K562 (cell line): Measurements from ENCODE around the gene LTBP4. TPM values are rescaled to one million over a fixed set of nuclear protein-coding genes. Genes with fewer than 3 reads are reported as not detected.

Experiments used
- ELK3 ChIP-seq: fragments of 450-650 bp; formaldehyde crosslinking; IDR thresholded peaks from 2 replicates; pipeline ENCODE4 v1.4.0; 2020; ENCODE audit warnings: mild to moderate bottlenecking
- ETS1 ChIP-seq: conservative IDR thresholded peaks from 2 replicates; pipeline ENCODE4 v1.6.1; 2011; ENCODE audit warnings: low read depth, mild to moderate bottlenecking, low read length; ENCODE audit not compliant: control insufficient read depth
- GABPB1 ChIP-seq: sonication (generic); formaldehyde crosslinking; IDR thresholded peaks from 2 replicates; pipeline ENCODE4 v1.8.0; 2022; ENCODE audit warnings: mild to moderate bottlenecking, missing genetic modification reagents
- HOMEZ ChIP-seq: fragments of 250-450 bp; sonication (Bioruptor Pico); IDR thresholded peaks from 2 replicates; pipeline ENCODE4 v1.4.0; 2020; ENCODE audit warnings: mild to moderate bottlenecking, moderate library complexity
- KDM5B ChIP-seq: fragments of 200-600 bp; sonication (generic); IDR thresholded peaks from 2 replicates; pipeline ENCODE4 v1.6.1; 2012; ENCODE audit warnings: low read depth, mild to moderate bottlenecking, moderate library complexity, low read length, control low read depth, inconsistent platforms; ENCODE audit not compliant: insufficient replicate concordance
- POLR2G ChIP-seq: fragments of 200-400 bp; formaldehyde crosslinking; IDR thresholded peaks from 2 replicates; pipeline ENCODE4 v1.6.1; 2017; ENCODE audit warnings: low read depth, mild to moderate bottlenecking, antibody characterized with exemption, low read length, moderate library complexity
- PRPF4 ChIP-seq: fragments of 200-400 bp; formaldehyde crosslinking; IDR thresholded peaks from one replicate; pipeline ENCODE4 v1.6.1; 2017; ENCODE audit warnings: low read length, low read depth, mild to moderate bottlenecking; ENCODE audit not compliant: insufficient read depth, poor library complexity, severe bottlenecking
- RBM34 ChIP-seq: fragments of 200-400 bp; formaldehyde crosslinking; IDR thresholded peaks from 2 replicates; pipeline ENCODE4 v1.6.1; 2018; ENCODE audit warnings: low read length, borderline replicate concordance; ENCODE audit not compliant: insufficient read depth
- XRCC3 ChIP-seq: fragments of 450-650 bp; IDR thresholded peaks from 2 replicates; pipeline ENCODE4 v1.6.1; 2017; ENCODE audit warnings: mild to moderate bottlenecking, moderate library complexity
- ZNF449 ChIP-seq: fragments of 250-450 bp; sonication (Bioruptor Pico); IDR thresholded peaks from 2 replicates; pipeline ENCODE4 v1.8.0; 2022; ENCODE audit warnings: moderate library complexity, mild to moderate bottlenecking, inconsistent platforms
- ZNF668 ChIP-seq: fragments of 250-450 bp; sonication (Bioruptor Pico); IDR thresholded peaks from 2 replicates; pipeline ENCODE4 v1.8.0; 2022; ENCODE audit warnings: mild to moderate bottlenecking, inconsistent platforms
- ZNF717 ChIP-seq: fragments of 250-450 bp; sonication (Bioruptor Pico); IDR thresholded peaks from 2 replicates; pipeline ENCODE4 v1.5.0; 2021
- polyA plus RNA-seq, 8 experiments: library from polyadenylated mRNA; depleted of rRNA in 4 of 8; stranded (reverse) in 5 of 8; unstranded in 3 of 8; fragments of >200 nt; fragmentation: Nextera tagmentation in 2 of 8; fragmentation: Illumina TruSeq in 1 of 8; extraction: Ambion mirVana in 2 of 8; extraction: Trizol in 1 of 8; gene quantifications; 2 replicates each; pipeline versions ENCODE4 v1.2.1 to v1.2.3, GENCODE V29; 2011 to 2014; ENCODE audit warnings: inconsistent platforms in 1 of 8, missing spikeins in 1 of 8
- total RNA-seq, 7 experiments: library from RNA; depleted of rRNA in 6 of 7; stranded (reverse); fragments of >200 nt in 6 of 7; fragmentation: Illumina TruSeq in 2 of 7; extraction: Trizol in 2 of 7; gene quantifications; 2 replicates each; pipeline versions ENCODE4 v1.2.1 to v1.2.3, GENCODE V29; 2011 to 2021; ENCODE audit warnings: low replicate concordance in 1 of 7
- TF ChIP-seq, protein P1 (sequence below): fragments of 250-450 bp; sonication (Bioruptor Pico); IDR thresholded peaks from 2 replicates; pipeline ENCODE4 v1.8.0; 2021; ENCODE audit warnings: borderline replicate concordance, mild to moderate bottlenecking, moderate library complexity; ENCODE audit not compliant: poor library complexity, severe bottlenecking
- TF ChIP-seq, protein P2 (sequence below): IDR thresholded peaks from 2 replicates; pipeline ENCODE4 v1.6.1; 2014; ENCODE audit warnings: antibody characterized with exemption

Gene LTBP4
- total and polyA plus RNA-seq, 9 of the 15 experiments (the other 6 are each of a cell fraction or from before 2014, with no cell fraction given): 0.35 to 160 (median 31.6) TPM

- TF ChIP-seq HOMEZ (CRISPR knock-in tag): no peak
- no peak for TF ChIP-seq RBM34
- no peak for TF ChIP-seq ZNF449 (CRISPR knock-in tag)
- TF ChIP-seq ZNF668: no peak
- no peak for TF ChIP-seq ZNF717 (CRISPR knock-in tag)
- TF ChIP-seq, protein P1, sequence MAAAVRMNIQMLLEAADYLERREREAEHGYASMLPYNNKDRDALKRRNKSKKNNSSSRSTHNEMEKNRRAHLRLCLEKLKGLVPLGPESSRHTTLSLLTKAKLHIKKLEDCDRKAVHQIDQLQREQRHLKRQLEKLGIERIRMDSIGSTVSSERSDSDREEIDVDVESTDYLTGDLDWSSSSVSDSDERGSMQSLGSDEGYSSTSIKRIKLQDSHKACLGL (CRISPR knock-in tag): no peak
- peak; percentile 76 for TF ChIP-seq POLR2G
- TF ChIP-seq KDM5B: peak; percentile 27
- no peak for TF ChIP-seq PRPF4
- TF ChIP-seq, protein P2, sequence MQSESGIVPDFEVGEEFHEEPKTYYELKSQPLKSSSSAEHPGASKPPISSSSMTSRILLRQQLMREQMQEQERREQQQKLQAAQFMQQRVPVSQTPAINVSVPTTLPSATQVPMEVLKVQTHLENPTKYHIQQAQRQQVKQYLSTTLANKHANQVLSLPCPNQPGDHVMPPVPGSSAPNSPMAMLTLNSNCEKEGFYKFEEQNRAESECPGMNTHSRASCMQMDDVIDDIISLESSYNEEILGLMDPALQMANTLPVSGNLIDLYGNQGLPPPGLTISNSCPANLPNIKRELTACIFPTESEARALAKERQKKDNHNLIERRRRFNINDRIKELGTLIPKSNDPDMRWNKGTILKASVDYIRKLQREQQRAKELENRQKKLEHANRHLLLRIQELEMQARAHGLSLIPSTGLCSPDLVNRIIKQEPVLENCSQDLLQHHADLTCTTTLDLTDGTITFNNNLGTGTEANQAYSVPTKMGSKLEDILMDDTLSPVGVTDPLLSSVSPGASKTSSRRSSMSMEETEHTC: no peak
- TF ChIP-seq XRCC3: no peak
- TF ChIP-seq ELK3 (CRISPR knock-in tag): no peak
- TF ChIP-seq GABPB1 (CRISPR knock-in tag): 0 out of 2 replicates have a peak, but pooled peaks have one; percentile 9
- TF ChIP-seq ETS1: no peak
Measured at GRCh38 chr19:40609561-40610395, 8.6 kb downstream of the LTBP4 start (continued).
